H9 (cell line): ENCODE data around the gene STX3. TPM values are rescaled to one million over a fixed set of nuclear protein-coding genes. Genes with fewer than 3 reads are reported as not detected.

Experiments used
- DNase-seq: peaks from one replicate; pipeline ENCODE4 v3.0.0-alpha.2; 2017
- H2AFZ ChIP-seq: one replicate; pipeline ENCODE4 v1.6.1; 2013; ENCODE audit warnings: mild to moderate bottlenecking, low read length, control low read depth, moderate library complexity
- H2AK5ac ChIP-seq: 2 replicates; pipeline ENCODE4 v1.6.1; 2013; ENCODE audit warnings: low read length, control low read depth, mixed read lengths; ENCODE audit not compliant: insufficient read length
- H2BK120ac ChIP-seq: one replicate; pipeline ENCODE4 v1.6.1; 2013; ENCODE audit warnings: low read depth, mild to moderate bottlenecking, low read length, control low read depth, inconsistent platforms; ENCODE audit not compliant: poor library complexity, severe bottlenecking
- H2BK12ac ChIP-seq: 2 replicates; pipeline ENCODE4 v1.6.1; 2013; ENCODE audit warnings: low read length, control low read depth, mixed read lengths, low read depth; ENCODE audit not compliant: insufficient read length
- H2BK15ac ChIP-seq: 2 replicates; pipeline ENCODE4 v1.6.1; 2013; ENCODE audit warnings: low read depth, low read length, control low read depth
- H2BK20ac ChIP-seq: one replicate; pipeline ENCODE4 v1.6.1; 2013; ENCODE audit warnings: low read depth, mild to moderate bottlenecking, low read length, control low read depth, inconsistent platforms; ENCODE audit not compliant: poor library complexity, severe bottlenecking
- H2BK5ac ChIP-seq: 2 replicates; pipeline ENCODE4 v1.6.1; 2013; ENCODE audit warnings: low read length, control low read depth, mixed read lengths; ENCODE audit not compliant: insufficient read length
- H3K14ac ChIP-seq: 2 replicates; pipeline ENCODE4 v1.6.1; 2013; ENCODE audit warnings: low read length, control low read depth; ENCODE audit not compliant: insufficient read depth
- H3K18ac ChIP-seq: 2 replicates; pipeline ENCODE4 v1.6.1; 2013; ENCODE audit warnings: low read depth, mild to moderate bottlenecking, mixed read lengths, low read length, control low read depth; ENCODE audit not compliant: insufficient read length
- H3K23ac ChIP-seq: 2 replicates; pipeline ENCODE4 v1.6.1; 2013; ENCODE audit warnings: low read length, control low read depth, mixed read lengths, low read depth; ENCODE audit not compliant: insufficient read length
- H3K23me2 ChIP-seq: 2 replicates; pipeline ENCODE4 v1.6.1; 2013; ENCODE audit warnings: low read depth, mild to moderate bottlenecking, mixed read lengths, low read length, control low read depth; ENCODE audit not compliant: insufficient read length, poor library complexity, severe bottlenecking
- H3K27ac ChIP-seq: 2 replicates; pipeline ENCODE4 v1.5.1; 2013; ENCODE audit warnings: low read length, control low read depth, mixed read lengths, low read depth; ENCODE audit not compliant: insufficient read length
- H3K27me3 ChIP-seq: 2 replicates; pipeline ENCODE4 v1.6.1; 2013; ENCODE audit warnings: low read length, control low read depth, inconsistent platforms; ENCODE audit not compliant: insufficient read depth
- H3K4ac ChIP-seq: 2 replicates; pipeline ENCODE4 v1.6.1; 2013; ENCODE audit warnings: low read depth, mild to moderate bottlenecking, control low read depth, inconsistent platforms, low read length, moderate library complexity
- H3K4me1 ChIP-seq: 2 replicates; pipeline ENCODE4 v1.6.1; 2013; ENCODE audit warnings: low read length, control low read depth, inconsistent platforms; ENCODE audit not compliant: insufficient read depth
- H3K4me2 ChIP-seq: 2 replicates; pipeline ENCODE4 v1.6.1; 2013; ENCODE audit warnings: low read length, control low read depth, mixed read lengths; ENCODE audit not compliant: insufficient read length, insufficient read depth
- H3K56ac ChIP-seq: 2 replicates; pipeline ENCODE4 v1.6.1; 2013; ENCODE audit warnings: low read depth, mild to moderate bottlenecking, mixed read lengths, low read length, control low read depth; ENCODE audit not compliant: insufficient read length
- H3K79me1 ChIP-seq: 2 replicates; pipeline ENCODE4 v1.6.1; 2013; ENCODE audit warnings: low read depth, mild to moderate bottlenecking, moderate library complexity, low read length, control low read depth, inconsistent platforms; ENCODE audit not compliant: insufficient read depth, poor library complexity, severe bottlenecking
- H3K79me2 ChIP-seq: 2 replicates; pipeline ENCODE4 v1.6.1; 2013; ENCODE audit warnings: low read length, control low read depth, inconsistent platforms; ENCODE audit not compliant: insufficient read depth
- H3K9ac ChIP-seq: 2 replicates; pipeline ENCODE4 v1.6.1; 2013; ENCODE audit warnings: low read length, control low read depth, mixed read lengths; ENCODE audit not compliant: insufficient read length; ENCODE audit errors: extremely low read depth
- H3K9me3 ChIP-seq: one replicate; pipeline ENCODE4 v1.6.1; 2013; ENCODE audit warnings: low read depth, low read length, inconsistent platforms; ENCODE audit not compliant: control insufficient read depth
- H3T11ph ChIP-seq: one replicate; pipeline ENCODE4 v1.6.1; 2013; ENCODE audit warnings: mild to moderate bottlenecking, low read length, control low read depth, inconsistent platforms
- H4K20me1 ChIP-seq: one replicate; pipeline ENCODE4 v1.6.1; 2013; ENCODE audit not compliant: control insufficient read depth, insufficient read length, insufficient read depth
- H4K5ac ChIP-seq: 2 replicates; pipeline ENCODE4 v1.6.1; 2013; ENCODE audit warnings: low read depth, mild to moderate bottlenecking, mixed read lengths, low read length, control low read depth; ENCODE audit not compliant: insufficient read length
- H4K8ac ChIP-seq: replicated peaks from 2 replicates; pipeline ENCODE4 v1.6.1; 2013; ENCODE audit warnings: low read length, control low read depth, mixed read lengths, low read depth; ENCODE audit not compliant: insufficient read length
- H4K91ac ChIP-seq: 2 replicates; pipeline ENCODE4 v1.6.1; 2013; ENCODE audit warnings: low read depth, mild to moderate bottlenecking, moderate library complexity, mixed read lengths, low read length, control low read depth; ENCODE audit not compliant: insufficient read length
- H3K27ac Mint-ChIP-seq, 3 experiments: 2 replicates in 2 of 3; 3 replicates in 1 of 3; pipeline ENCODE4 v1.8.0; 2020 to 2021; ENCODE audit warnings: mixed read lengths in 3 of 3, mild to moderate bottlenecking in 1 of 3, moderate library complexity in 1 of 3
- H3K27me3 Mint-ChIP-seq: 2 replicates; pipeline ENCODE4 v1.8.0; 2021; ENCODE audit warnings: low read depth, mild to moderate bottlenecking, moderate library complexity, mixed read lengths
- H3K36me3 Mint-ChIP-seq, 3 experiments: 2 replicates in 2 of 3; 3 replicates in 1 of 3; pipeline ENCODE4 v1.8.0; 2020 to 2021; ENCODE audit warnings: low read depth in 3 of 3, mixed read lengths in 3 of 3; ENCODE audit not compliant: insufficient read depth in 1 of 3
- H3K4me1 Mint-ChIP-seq, 2 experiments: 2 replicates each; pipeline ENCODE4 v1.8.0; 2020; ENCODE audit warnings: mixed read lengths in 2 of 2
- H3K4me3 Mint-ChIP-seq, 2 experiments: 2 replicates in 1 of 2; 3 replicates in 1 of 2; pipeline ENCODE4 v1.8.0; 2020 to 2021; ENCODE audit warnings: mild to moderate bottlenecking in 2 of 2, mixed read lengths in 2 of 2, moderate library complexity in 1 of 2
- H3K9me3 Mint-ChIP-seq, 2 experiments: 2 replicates in 1 of 2; 3 replicates in 1 of 2; pipeline ENCODE4 v1.8.0; 2020; ENCODE audit warnings: mild to moderate bottlenecking in 2 of 2, mixed read lengths in 2 of 2, moderate library complexity in 1 of 2
- WGBS: extraction: QIAGEN DNeasy Blood & Tissue Kit; methylation state at CpG from one replicate; pipeline ENCODE4 v1.1.7; 2013; ENCODE audit warnings: missing lambda C conversion rate, low lambda C conversion rate, mixed read lengths; ENCODE audit not compliant: insufficient read length; ENCODE audit errors: extremely low coverage; 5-methylcytosine and 5-hydroxymethylcytosine counted together
- total RNA-seq: library from RNA; stranded (reverse); gene quantifications from 2 replicates; pipeline ENCODE4 v1.2.1, GENCODE V29; 2021
- TF ChIP-seq, protein P1 (sequence below): fragments of 200-600 bp; sonication (generic); conservative IDR thresholded peaks from 3 replicates; pipeline ENCODE4 v1.8.0; 2021; ENCODE audit warnings: antibody characterized with exemption, mild to moderate bottlenecking

The STX3 gene
- total RNA-seq, 1 experiment from 2014 or later, result 41.0 TPM

DNA sequence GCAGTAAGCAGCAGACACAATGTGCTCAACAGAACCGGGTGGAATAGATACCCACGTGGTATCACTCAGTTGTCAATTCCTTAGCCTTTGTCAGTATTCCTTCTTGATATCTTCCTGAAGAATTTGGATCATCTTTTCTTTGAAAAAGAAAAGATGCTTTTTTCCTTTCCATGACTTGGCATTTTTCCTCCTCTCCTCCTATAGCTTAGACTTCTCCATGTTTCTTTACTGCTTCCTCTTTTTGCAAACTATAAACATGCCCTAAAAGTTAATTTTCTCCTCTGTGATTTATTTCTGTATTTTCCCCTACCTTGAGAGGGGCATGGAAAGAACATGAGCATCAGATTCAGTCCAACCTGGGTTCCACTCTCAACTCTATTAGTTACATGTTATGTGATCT is 78.4 kb downstream of the STX3 start:
- no CpG with 5 or more reads among the region's 2 CpGs for WGBS
- Histone ChIP-seq H2BK15ac (no peak overlapping the region), H2BK120ac (no peak overlapping the region), H4K8ac (no peak overlapping the region), H3K23ac (no peak overlapping the region), H4K5ac (no peak overlapping the region), H3K79me1 (no peaks in the 10 kb centered on the region), H3K18ac (no peak overlapping the region), H3K9ac (no peak overlapping the region), H2AK5ac (no peak overlapping the region), H3K14ac (no peak overlapping the region), H2BK20ac (no peak overlapping the region), H3K23me2 (no peaks in the 10 kb centered on the region), H3T11ph (no peak overlapping the region), H4K20me1 (no peaks in the 10 kb centered on the region), H4K91ac (no peak overlapping the region), H3K4ac (no peak overlapping the region), H3K27me3 (no peaks in the 10 kb centered on the region), H3K27ac (no peak overlapping the region), H3K4me1 (no peaks in the 10 kb centered on the region), H3K79me2 (no peaks in the 10 kb centered on the region), H3K9me3 (no peaks in the 10 kb centered on the region), H2BK5ac (no peak overlapping the region), H3K4me2 (no peak overlapping the region), H2BK12ac (no peak overlapping the region), H3K56ac (no peak overlapping the region), H2AFZ (no peak overlapping the region)
- no peaks in the 10 kb centered on the region for H3K4me1 Mint-ChIP-seq
- H3K4me3 Mint-ChIP-seq, result no peak overlapping the region
- H3K9me3 Mint-ChIP-seq, result no peaks in the 10 kb centered on the region
- TF ChIP-seq, protein P1, sequence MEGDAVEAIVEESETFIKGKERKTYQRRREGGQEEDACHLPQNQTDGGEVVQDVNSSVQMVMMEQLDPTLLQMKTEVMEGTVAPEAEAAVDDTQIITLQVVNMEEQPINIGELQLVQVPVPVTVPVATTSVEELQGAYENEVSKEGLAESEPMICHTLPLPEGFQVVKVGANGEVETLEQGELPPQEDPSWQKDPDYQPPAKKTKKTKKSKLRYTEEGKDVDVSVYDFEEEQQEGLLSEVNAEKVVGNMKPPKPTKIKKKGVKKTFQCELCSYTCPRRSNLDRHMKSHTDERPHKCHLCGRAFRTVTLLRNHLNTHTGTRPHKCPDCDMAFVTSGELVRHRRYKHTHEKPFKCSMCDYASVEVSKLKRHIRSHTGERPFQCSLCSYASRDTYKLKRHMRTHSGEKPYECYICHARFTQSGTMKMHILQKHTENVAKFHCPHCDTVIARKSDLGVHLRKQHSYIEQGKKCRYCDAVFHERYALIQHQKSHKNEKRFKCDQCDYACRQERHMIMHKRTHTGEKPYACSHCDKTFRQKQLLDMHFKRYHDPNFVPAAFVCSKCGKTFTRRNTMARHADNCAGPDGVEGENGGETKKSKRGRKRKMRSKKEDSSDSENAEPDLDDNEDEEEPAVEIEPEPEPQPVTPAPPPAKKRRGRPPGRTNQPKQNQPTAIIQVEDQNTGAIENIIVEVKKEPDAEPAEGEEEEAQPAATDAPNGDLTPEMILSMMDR, result no peak
- H3K27me3 Mint-ChIP-seq, result no peaks in the 10 kb centered on the region
- no peaks in the 10 kb centered on the region; a peak in 1 of 7 replicates for H3K36me3 Mint-ChIP-seq
- no peak overlapping the region for H3K27ac Mint-ChIP-seq
- no peak for DNase-seq
